OCI-LY3 (cell line): Measurements from ENCODE around the gene CTNNBL1.

Experiments
- EZH2phosphoT487 ChIP-seq: fragments of 200-600 bp; shearing (Covaris generic); IDR thresholded peaks from 2 replicates; pipeline ENCODE4 v1.6.1; 2018; ENCODE audit warnings: antibody characterized with exemption, mixed run types, low read depth
- TF ChIP-seq, protein P1 (sequence below): fragments of 200-600, 300-600 bp; sonication (generic); IDR thresholded peaks from 2 replicates; pipeline ENCODE4 v1.5.1; 2014; ENCODE audit warnings: antibody characterized with exemption, low read length, low read depth

DNA sequence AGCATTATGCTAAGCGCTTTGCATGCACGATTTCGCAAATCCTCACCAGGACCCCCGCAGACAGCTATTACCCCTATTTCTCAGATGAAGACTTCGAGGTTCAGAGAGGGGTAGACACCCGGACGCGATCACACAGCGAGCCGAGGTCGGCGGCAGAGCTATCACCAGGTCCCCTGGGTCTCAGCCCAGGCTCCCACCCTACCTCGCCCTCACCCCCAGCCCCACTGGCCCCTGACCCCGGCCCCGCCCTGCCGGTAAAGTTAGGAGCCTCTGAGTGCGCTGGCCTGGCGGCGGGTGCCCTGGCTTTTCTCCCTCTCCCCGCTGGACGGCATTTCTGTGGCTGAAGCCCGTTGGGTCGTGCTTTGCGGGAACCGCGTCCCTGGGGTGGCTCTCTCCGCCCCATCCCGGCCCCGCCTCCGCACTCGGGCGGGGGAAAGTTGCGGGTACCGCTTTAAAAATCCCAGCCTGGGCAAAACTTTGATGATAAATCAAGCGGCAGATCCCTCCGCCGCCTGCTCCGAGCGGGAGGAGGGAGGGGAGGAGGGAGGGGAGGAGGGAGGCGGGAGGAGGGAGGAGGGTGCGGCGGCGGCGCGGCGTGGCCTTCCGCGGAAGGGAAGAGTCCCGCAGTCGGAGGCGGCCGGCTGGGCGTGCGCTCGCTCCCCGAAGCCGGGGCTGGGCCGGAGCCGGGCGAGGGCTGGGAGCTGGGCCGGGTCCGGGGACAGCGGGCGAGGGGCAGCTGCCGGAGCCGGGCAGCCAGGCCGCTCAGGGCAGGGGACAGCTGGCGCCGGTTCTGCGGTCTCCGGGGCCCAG lies 208.9 kb downstream of the CTNNBL1 start, which contains the start of gene VSTM2L:
- TF ChIP-seq, protein P1, sequence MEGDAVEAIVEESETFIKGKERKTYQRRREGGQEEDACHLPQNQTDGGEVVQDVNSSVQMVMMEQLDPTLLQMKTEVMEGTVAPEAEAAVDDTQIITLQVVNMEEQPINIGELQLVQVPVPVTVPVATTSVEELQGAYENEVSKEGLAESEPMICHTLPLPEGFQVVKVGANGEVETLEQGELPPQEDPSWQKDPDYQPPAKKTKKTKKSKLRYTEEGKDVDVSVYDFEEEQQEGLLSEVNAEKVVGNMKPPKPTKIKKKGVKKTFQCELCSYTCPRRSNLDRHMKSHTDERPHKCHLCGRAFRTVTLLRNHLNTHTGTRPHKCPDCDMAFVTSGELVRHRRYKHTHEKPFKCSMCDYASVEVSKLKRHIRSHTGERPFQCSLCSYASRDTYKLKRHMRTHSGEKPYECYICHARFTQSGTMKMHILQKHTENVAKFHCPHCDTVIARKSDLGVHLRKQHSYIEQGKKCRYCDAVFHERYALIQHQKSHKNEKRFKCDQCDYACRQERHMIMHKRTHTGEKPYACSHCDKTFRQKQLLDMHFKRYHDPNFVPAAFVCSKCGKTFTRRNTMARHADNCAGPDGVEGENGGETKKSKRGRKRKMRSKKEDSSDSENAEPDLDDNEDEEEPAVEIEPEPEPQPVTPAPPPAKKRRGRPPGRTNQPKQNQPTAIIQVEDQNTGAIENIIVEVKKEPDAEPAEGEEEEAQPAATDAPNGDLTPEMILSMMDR: no peak
- no peak for TF ChIP-seq EZH2phosphoT487
